Measurements from ENCODE around the gene PAGE4.

The PAGE4 gene

GRCh38 chrX:49829016-49829415 lies at the start of gene PAGE4:
Gene PAGE4, plus strand, starts transcription at chrX:49829303. Its CDS starts 1,126 bp downstream, at chrX:49830429.
- no peak for DNase-seq

GRCh38 chrX:49784747-49785280 lies 44.3 kb upstream of the PAGE4 start:
- DNase-seq, result no peak

DNA sequence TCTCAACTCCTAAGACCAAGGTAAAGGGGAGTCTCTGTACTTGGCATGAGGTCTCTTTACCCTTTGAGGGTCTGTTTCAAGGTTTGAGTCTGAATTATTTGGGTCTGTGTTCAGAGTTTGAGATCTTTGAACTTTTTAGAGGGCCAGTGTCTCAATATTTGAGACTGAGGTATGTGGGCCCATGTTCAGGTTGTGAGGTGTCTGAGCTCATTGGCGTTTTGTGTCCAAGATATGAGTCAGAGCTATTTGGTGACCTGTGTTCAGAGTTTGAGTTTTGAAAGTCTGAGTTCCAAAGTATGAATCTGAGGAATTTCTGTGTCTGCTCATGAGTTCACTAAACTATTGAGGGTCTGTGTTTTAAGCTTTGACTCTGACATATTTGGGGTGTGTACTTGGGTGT lies 36.7 kb upstream of the PAGE4 start:
- no peak for DNase-seq

DNA sequence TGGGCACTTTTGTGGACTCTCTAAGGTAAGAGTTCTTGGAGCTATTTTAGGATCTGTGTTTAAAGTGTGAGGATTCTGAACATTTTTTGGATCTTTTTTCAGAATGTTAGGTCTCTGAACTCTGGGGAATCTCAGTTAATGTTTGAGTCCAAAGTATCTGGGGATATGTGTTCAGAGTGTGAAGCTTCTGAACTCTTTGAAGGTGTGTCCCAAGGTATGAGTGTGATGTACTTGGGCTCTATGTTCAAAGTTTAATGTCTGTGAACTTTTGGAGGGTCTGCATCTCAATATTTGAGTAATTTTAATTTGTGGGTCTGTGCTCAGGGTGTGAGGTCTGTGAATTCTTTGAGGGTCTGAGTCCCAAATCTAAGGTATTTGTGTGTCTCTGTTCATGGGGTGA lies 35.4 kb upstream of the PAGE4 start:
- no peak for DNase-seq

- no peak for DNase-seq
These were observed 29.3 kb upstream of the PAGE4 start for GRCh38 chrX:49799828-49800227.

GRCh38 chrX:49809891-49810632 lies 19.0 kb upstream of the PAGE4 start:
- no peak for DNase-seq

- DNase-seq, result no peak
These were observed 16.9 kb upstream of the PAGE4 start for GRCh38 chrX:49812177-49812576.

- no peak for DNase-seq
These were observed 12.7 kb upstream of the PAGE4 start for GRCh38 chrX:49816435-49816834.

DNA sequence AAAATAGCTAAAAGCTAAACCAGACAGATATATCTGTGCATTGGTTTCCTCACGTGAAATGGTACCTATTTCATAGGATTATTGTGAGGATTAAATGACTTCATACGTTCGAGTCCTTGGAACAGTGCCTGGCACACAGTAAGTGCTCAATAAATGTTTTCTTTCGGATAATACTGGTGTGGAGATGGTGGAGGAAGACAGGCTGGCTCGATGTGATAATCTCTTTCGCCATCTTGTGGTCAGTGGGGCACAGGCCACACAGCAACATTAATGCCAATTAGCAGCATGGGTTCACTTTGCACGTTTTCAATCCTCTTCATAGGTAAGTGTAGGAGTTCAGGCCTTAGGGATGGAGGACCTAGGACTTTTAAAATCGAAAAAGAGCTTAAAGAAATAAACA lies 9.3 kb downstream of the PAGE4 start:
- no peak for DNase-seq

GRCh38 chrX:49840679-49841078 lies 11.6 kb downstream of the PAGE4 start:
- peak in 2 of 4 experiments; percentile 3 to 14 for DNase-seq

GRCh38 chrX:49842621-49843020 lies 13.5 kb downstream of the PAGE4 start:
- no peak for DNase-seq

DNA sequence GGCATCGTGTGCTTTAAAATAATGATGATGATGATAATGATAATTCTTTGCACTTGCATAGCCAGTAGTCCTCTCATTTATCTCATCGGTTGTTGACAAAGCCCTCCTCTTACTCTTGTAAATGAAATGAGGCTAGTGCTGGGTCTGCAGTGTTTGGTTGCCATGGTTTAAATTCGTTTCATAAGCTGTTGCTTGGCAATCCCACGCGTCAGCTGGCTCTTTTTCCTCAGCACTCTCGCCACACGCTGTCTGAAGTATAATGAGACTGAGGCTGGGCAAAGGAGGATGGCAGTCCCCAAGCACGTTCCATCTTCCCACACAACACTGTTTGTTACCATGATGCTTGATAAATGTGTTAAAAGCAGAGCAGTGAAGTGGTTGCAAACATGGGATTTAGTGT lies 15.5 kb downstream of the PAGE4 start:
- no peak for DNase-seq

DNA sequence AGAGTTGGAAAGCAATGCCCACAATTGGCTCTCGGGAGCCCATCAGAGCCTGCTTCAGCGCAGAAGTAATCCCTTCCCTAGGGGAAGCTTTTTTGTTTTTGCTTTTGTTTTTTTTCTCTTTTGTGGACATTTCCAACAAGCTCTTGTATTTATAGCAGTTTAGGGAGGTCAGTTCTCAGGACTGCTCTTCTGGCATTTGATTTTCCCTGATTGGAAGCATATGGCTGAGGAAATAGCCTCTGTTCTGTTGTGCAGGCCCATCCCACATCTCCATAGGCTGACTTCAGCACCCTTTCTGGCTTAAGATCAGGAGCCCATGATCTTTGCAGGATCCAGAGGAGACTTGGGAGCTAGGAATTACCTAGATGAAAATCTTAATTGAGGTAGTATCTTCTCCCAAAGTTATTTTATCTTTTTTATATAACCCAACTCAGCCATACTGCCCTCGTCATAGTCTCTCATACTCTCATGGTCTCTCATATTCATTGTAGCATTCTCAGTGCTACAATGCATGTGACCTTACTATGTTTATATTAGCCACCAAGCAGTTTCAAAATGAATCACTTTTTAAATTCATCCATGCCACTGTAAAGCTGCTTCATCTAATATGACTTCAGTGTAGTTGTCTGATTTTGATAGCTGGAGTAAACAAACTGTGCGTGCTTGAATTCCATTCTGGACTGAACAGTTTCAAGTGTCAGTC lies 16.7 kb downstream of the PAGE4 start:
- DNase-seq, result no peak

- no peak for DNase-seq
These were observed 17.4 kb downstream of the PAGE4 start for GRCh38 chrX:49846522-49846921.

DNA sequence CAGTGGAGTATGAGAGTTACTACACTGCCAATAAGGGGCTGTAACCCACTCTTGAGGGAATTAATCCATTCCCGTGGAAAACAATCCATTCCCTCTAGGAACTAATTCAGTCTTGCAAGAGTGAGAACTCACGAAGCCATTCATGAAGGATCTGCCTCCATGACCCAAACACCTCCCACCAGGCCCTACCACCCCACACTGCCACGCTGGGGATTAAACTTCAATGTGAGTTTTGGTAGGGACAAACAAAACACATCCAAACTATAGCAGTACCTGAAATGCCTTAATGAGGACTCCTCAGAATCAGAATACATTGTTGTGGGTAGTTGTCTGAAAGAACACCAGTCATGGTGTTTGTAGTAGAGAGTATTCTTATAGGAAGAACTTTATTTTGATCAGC lies 19.2 kb downstream of the PAGE4 start:
- DNase-seq, result no peak

GRCh38 chrX:49850028-49850427 lies 20.9 kb downstream of the PAGE4 start:
- no peak for DNase-seq

GRCh38 chrX:49853661-49854060 lies 24.6 kb downstream of the PAGE4 start:
- no peak for DNase-seq

DNA sequence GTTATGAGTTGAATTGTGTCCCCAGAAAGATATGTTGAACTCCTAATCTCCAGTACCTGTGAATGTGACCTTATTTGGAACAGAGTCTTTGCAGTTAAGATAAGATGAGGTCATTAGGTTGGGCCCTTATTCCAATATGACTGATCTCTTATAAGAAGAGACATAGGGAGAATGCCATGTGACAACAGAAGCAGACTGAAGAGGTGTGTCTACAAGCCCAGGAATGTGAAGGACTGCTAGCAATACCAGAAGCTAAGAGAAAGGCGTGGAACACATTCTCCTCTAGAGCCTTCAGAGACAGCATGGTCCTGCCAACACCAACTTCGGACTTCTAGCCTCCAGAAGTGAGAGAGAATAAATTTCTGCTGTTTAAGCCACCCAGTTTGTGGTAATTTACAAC lies 27.7 kb downstream of the PAGE4 start:
- no peak for DNase-seq

- no peak for DNase-seq
These were observed 29.2 kb downstream of the PAGE4 start for GRCh38 chrX:49858341-49858740.

- no peak for DNase-seq
These were observed 30.4 kb downstream of the PAGE4 start for GRCh38 chrX:49859491-49859890.

- DNase-seq, result no peak
These were observed 31.9 kb downstream of the PAGE4 start for GRCh38 chrX:49860867-49861535.

GRCh38 chrX:49862093-49862492 lies 33.0 kb downstream of the PAGE4 start:
- no peak for DNase-seq

DNA sequence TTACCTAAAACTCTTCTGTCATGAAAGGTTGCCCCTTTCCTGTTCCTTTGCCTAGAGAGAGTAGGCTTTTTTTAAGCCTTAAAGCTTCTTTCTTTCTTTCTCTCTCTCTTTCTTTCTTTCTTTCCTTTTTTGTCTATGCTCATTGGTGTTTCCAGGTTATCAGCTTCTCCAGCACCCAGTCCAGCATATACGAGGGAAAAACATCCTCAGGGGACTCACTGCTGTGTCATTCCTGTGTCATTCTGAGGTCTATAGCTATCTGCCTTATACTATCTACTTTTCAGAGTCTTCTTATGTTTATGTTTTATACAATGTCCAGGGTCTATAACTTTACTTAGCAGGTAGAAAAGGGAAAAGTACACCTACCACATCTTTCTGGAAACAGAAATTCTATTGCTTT lies 39.6 kb downstream of the PAGE4 start:
- DNase-seq, result no peak

DNA sequence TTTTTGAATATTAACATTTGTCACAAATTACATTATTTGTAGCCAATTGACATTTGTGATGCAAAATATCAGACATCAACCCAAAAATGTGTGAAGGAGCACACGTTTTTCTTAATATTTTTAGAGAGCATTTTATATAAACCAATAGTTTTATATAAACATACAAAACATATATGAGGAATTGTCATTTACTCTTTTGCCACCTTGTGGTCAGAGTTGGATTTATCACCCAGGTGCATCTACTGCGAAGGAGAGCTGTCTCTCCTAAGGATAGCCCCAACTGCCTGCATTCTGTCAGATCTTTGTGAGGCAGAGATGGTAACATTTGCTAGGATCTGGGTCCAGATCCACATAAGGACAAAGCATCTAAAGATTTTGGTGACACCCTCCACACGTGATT lies 47.6 kb downstream of the PAGE4 start:
- no peak for DNase-seq

Data from activated CD4-positive, CD25-positive, alpha-beta regulatory T cell (primary cell).